ENCODE measurements around the gene TRIM38.

TRIM38 gene

GRCh38 chr6:25975923-25976560 is 13.4 kb downstream of the TRIM38 start:
- H3K18ac ChIP-seq (ENCODE audit: low read length): no peak overlapping the region
- H3K27me3 ChIP-seq (ENCODE audit: insufficient read depth, low read length, poor library complexity): no peaks in the 10 kb centered on the region
- H2BK120ac ChIP-seq (ENCODE audit: low read depth, low read length): no peak overlapping the region
- H3K23ac ChIP-seq (ENCODE audit: low read length): no peak overlapping the region
- no peaks in the 10 kb centered on the region for H3K79me1 ChIP-seq (ENCODE audit: low read length)
- no peak overlapping the region for H3K27ac ChIP-seq (ENCODE audit: low read depth, low read length)
- no peak overlapping the region for H2AK5ac ChIP-seq (ENCODE audit: low read length)
- no peak for DNase-seq
- H3K9ac ChIP-seq (ENCODE audit: low read length): no peak overlapping the region
- H3K4me1 ChIP-seq (ENCODE audit: control insufficient read depth, low read depth, low read length): no peaks in the 10 kb centered on the region
- WGBS (ENCODE audit: extremely low coverage, insufficient coverage, low lambda C conversion rate): no CpG with 5 or more reads among the region's 5 CpGs
- no peak overlapping the region for H3K4me3 ChIP-seq (ENCODE audit: low read length)
- no peak overlapping the region for H3K4me2 ChIP-seq (ENCODE audit: low read length)
- no peaks in the 10 kb centered on the region for H3K36me3 ChIP-seq (ENCODE audit: control insufficient read depth, insufficient read depth, low read length)
- no peak overlapping the region for H3K4ac ChIP-seq (ENCODE audit: low read depth, low read length)
- no peaks in the 10 kb centered on the region for H3K79me2 ChIP-seq (ENCODE audit: control insufficient read depth, insufficient read depth, low read length)
- H2BK5ac ChIP-seq (ENCODE audit: low read length): no peak overlapping the region
- no peak overlapping the region for H4K8ac ChIP-seq (ENCODE audit: low read depth, low read length)
- H4K5ac ChIP-seq (ENCODE audit: low read length): no peak overlapping the region
- no peak overlapping the region for H3K56ac ChIP-seq (ENCODE audit: low read length)
- H2BK15ac ChIP-seq (replicated peaks; ENCODE audit: low read depth): no peak overlapping the region

GRCh38 chr6:25980935-25981334 is 18.3 kb downstream of the TRIM38 start:
- no peak overlapping the region for H2BK120ac ChIP-seq (ENCODE audit: low read depth, low read length)

GRCh38 chr6:25981568-25982263 is 19.1 kb downstream of the TRIM38 start:
- Histone ChIP-seq H2AK5ac (ENCODE audit: low read length) (no peak overlapping the region), H3K18ac (ENCODE audit: low read length) (no peak overlapping the region), H2BK15ac (replicated peaks; ENCODE audit: low read depth) (no peak overlapping the region), H2BK5ac (ENCODE audit: low read length) (no peak overlapping the region), H4K5ac (ENCODE audit: low read length) (no peak overlapping the region), H3K36me3 (ENCODE audit: control insufficient read depth, insufficient read depth, low read length) (no peaks in the 10 kb centered on the region), H3K79me1 (ENCODE audit: low read length) (no peaks in the 10 kb centered on the region), H3K23ac (ENCODE audit: low read length) (no peak overlapping the region), H4K8ac (ENCODE audit: low read depth, low read length) (no peak overlapping the region), H3K4me1 (ENCODE audit: control insufficient read depth, low read depth, low read length) (no peaks in the 10 kb centered on the region), H3K56ac (ENCODE audit: low read length) (no peak overlapping the region), H3K27me3 (ENCODE audit: insufficient read depth, low read length, poor library complexity) (no peaks in the 10 kb centered on the region), H2BK120ac (ENCODE audit: low read depth, low read length) (no peak overlapping the region), H3K27ac (ENCODE audit: low read depth, low read length) (no peak overlapping the region), H3K4ac (ENCODE audit: low read depth, low read length) (no peak overlapping the region), H3K9ac (ENCODE audit: low read length) (no peak overlapping the region), H3K4me2 (ENCODE audit: low read length) (no peak overlapping the region), H3K79me2 (ENCODE audit: control insufficient read depth, insufficient read depth, low read length) (no peaks in the 10 kb centered on the region), H3K4me3 (ENCODE audit: low read length) (no peak overlapping the region)
- no CpG with 5 or more reads among the region's 5 CpGs for WGBS (ENCODE audit: extremely low coverage, insufficient coverage, low lambda C conversion rate)
- no peak for DNase-seq

More at GRCh38 chr6:25980935-25981334, 18.3 kb downstream of the TRIM38 start:
- DNase-seq: no peak
- H3K4ac ChIP-seq (ENCODE audit: low read depth, low read length): no peak overlapping the region
- no peaks in the 10 kb centered on the region for H3K36me3 ChIP-seq (ENCODE audit: control insufficient read depth, insufficient read depth, low read length)
- H3K56ac ChIP-seq (ENCODE audit: low read length): no peak overlapping the region
- no CpG with 5 or more reads among the region's 2 CpGs for WGBS (ENCODE audit: extremely low coverage, insufficient coverage, low lambda C conversion rate)
- no peak overlapping the region for H2BK15ac ChIP-seq (replicated peaks; ENCODE audit: low read depth)
- no peak overlapping the region for H2BK5ac ChIP-seq (ENCODE audit: low read length)
- H4K5ac ChIP-seq (ENCODE audit: low read length): no peak overlapping the region
- H4K8ac ChIP-seq (ENCODE audit: low read depth, low read length): no peak overlapping the region
- no peak overlapping the region for H3K4me3 ChIP-seq (ENCODE audit: low read length)
- H3K79me2 ChIP-seq (ENCODE audit: control insufficient read depth, insufficient read depth, low read length): no peaks in the 10 kb centered on the region
- no peak overlapping the region for H3K9ac ChIP-seq (ENCODE audit: low read length)
- no peak overlapping the region for H3K18ac ChIP-seq (ENCODE audit: low read length)
- no peaks in the 10 kb centered on the region for H3K4me1 ChIP-seq (ENCODE audit: control insufficient read depth, low read depth, low read length)
- H3K27ac ChIP-seq (ENCODE audit: low read depth, low read length): no peak overlapping the region
- no peaks in the 10 kb centered on the region for H3K79me1 ChIP-seq (ENCODE audit: low read length)
- H3K27me3 ChIP-seq (ENCODE audit: insufficient read depth, low read length, poor library complexity): no peaks in the 10 kb centered on the region
- no peak overlapping the region for H3K4me2 ChIP-seq (ENCODE audit: low read length)
- H2AK5ac ChIP-seq (ENCODE audit: low read length): no peak overlapping the region
- H3K23ac ChIP-seq (ENCODE audit: low read length): no peak overlapping the region

- Histone ChIP-seq H3K36me3 (ENCODE audit: control insufficient read depth, insufficient read depth, low read length) (no peaks in the 10 kb centered on the region), H4K5ac (ENCODE audit: low read length) (no peak overlapping the region), H3K56ac (ENCODE audit: low read length) (no peak overlapping the region), H3K27me3 (ENCODE audit: insufficient read depth, low read length, poor library complexity) (no peaks in the 10 kb centered on the region), H3K79me1 (ENCODE audit: low read length) (no peaks in the 10 kb centered on the region), H3K18ac (ENCODE audit: low read length) (no peak overlapping the region), H3K79me2 (ENCODE audit: control insufficient read depth, insufficient read depth, low read length) (no peaks in the 10 kb centered on the region), H3K23ac (ENCODE audit: low read length) (no peak overlapping the region), H3K4me1 (ENCODE audit: control insufficient read depth, low read depth, low read length) (peaks cover 6% of the 10 kb centered on the region), H3K9ac (ENCODE audit: low read length) (no peak overlapping the region), H3K4me3 (ENCODE audit: low read length) (no peak overlapping the region), H2BK120ac (ENCODE audit: low read depth, low read length) (no peak overlapping the region), H3K4me2 (ENCODE audit: low read length) (no peak overlapping the region), H3K4ac (ENCODE audit: low read depth, low read length) (no peak overlapping the region), H4K8ac (ENCODE audit: low read depth, low read length) (no peak overlapping the region), H2AK5ac (ENCODE audit: low read length) (no peak overlapping the region), H3K27ac (ENCODE audit: low read depth, low read length) (no peak overlapping the region), H2BK5ac (ENCODE audit: low read length) (no peak overlapping the region), H2BK15ac (replicated peaks; ENCODE audit: low read depth) (no peak overlapping the region)
- no CpG with 5 or more reads among the region's 2 CpGs for WGBS (ENCODE audit: extremely low coverage, insufficient coverage, low lambda C conversion rate)
- DNase-seq: no peak
These were observed 21.7 kb downstream of the TRIM38 start for GRCh38 chr6:25984265-25984664.

GRCh38 chr6:25987845-25988244 is 25.2 kb downstream of the TRIM38 start:
- H3K27ac ChIP-seq (ENCODE audit: low read depth, low read length): no peak overlapping the region
- peaks cover 6% of the 10 kb centered on the region for H3K4me1 ChIP-seq (ENCODE audit: control insufficient read depth, low read depth, low read length)
- no peak overlapping the region for H2BK15ac ChIP-seq (replicated peaks; ENCODE audit: low read depth)
- H4K8ac ChIP-seq (ENCODE audit: low read depth, low read length): no peak overlapping the region
- no peak overlapping the region for H4K5ac ChIP-seq (ENCODE audit: low read length)
- H2BK5ac ChIP-seq (ENCODE audit: low read length): no peak overlapping the region
- H3K79me2 ChIP-seq (ENCODE audit: control insufficient read depth, insufficient read depth, low read length): no peaks in the 10 kb centered on the region
- no peak overlapping the region for H3K4me2 ChIP-seq (ENCODE audit: low read length)
- peak overlapping the region; percentile 45 for H3K4ac ChIP-seq (ENCODE audit: low read depth, low read length)
- no CpG with 5 or more reads among the region's 9 CpGs for WGBS (ENCODE audit: extremely low coverage, insufficient coverage, low lambda C conversion rate)
- no peak overlapping the region for H2AK5ac ChIP-seq (ENCODE audit: low read length)
- no peaks in the 10 kb centered on the region for H3K79me1 ChIP-seq (ENCODE audit: low read length)
- H2BK120ac ChIP-seq (ENCODE audit: low read depth, low read length): no peak overlapping the region
- H3K9ac ChIP-seq (ENCODE audit: low read length): no peak overlapping the region
- H3K56ac ChIP-seq (ENCODE audit: low read length): no peak overlapping the region
- no peaks in the 10 kb centered on the region for H3K36me3 ChIP-seq (ENCODE audit: control insufficient read depth, insufficient read depth, low read length)
- peak; percentile 80 for DNase-seq
- no peak overlapping the region for H3K4me3 ChIP-seq (ENCODE audit: low read length)
- no peaks in the 10 kb centered on the region for H3K27me3 ChIP-seq (ENCODE audit: insufficient read depth, low read length, poor library complexity)
- no peak overlapping the region for H3K18ac ChIP-seq (ENCODE audit: low read length)
- no peak overlapping the region for H3K23ac ChIP-seq (ENCODE audit: low read length)
